H1 (cell line): ENCODE results near the gene BICDL1. TPM values are rescaled to one million over a fixed set of nuclear protein-coding genes. Genes with fewer than 3 reads are reported as not detected.

Experiments used
- CTCF ChIA-PET: fragments of 300-600 bp; sonication (Branson Sonifier 250); formaldehyde crosslinking; loops from one replicate; lab custom pipeline; 2021; ENCODE audit not compliant: partially characterized antibody; lab: Charles Lee
- POLR2A ChIA-PET: fragments of 300-600 bp; sonication (Branson Sonifier 250); formaldehyde crosslinking; loops from one replicate; lab custom pipeline; 2021; ENCODE audit warnings: inconsistent platforms; ENCODE audit not compliant: partially characterized antibody; lab: Charles Lee
- DNase-seq, 2 experiments: peaks; one replicate each; pipeline versions ENCODE4 v3.0.0 to v3.0.0-alpha.2; 2010 to 2022; ENCODE audit warnings: low spot score in 2 of 2, low read depth in 1 of 2, mixed read lengths in 1 of 2
- FAIRE-seq: peaks from 2 replicates; lab custom pipeline; 2011; peaks lifted over from hg19 to GRCh38; lab: Jason Lieb, UNC
- H2AFZ ChIP-seq: 2 replicates; pipeline ENCODE4 v1.8.1; 2012; ENCODE audit warnings: low read length, inconsistent platforms
- H2AK5ac ChIP-seq: 2 replicates; pipeline ENCODE4 v1.6.1; 2013; ENCODE audit warnings: low read depth, low read length
- H2BK120ac ChIP-seq: replicated peaks from 2 replicates; pipeline ENCODE3; 2013; ENCODE audit warnings: low read depth, low read length, inconsistent platforms
- H2BK12ac ChIP-seq: 2 replicates; pipeline ENCODE4 v1.6.1; 2013; ENCODE audit warnings: low read depth, low read length
- H2BK15ac ChIP-seq: 2 replicates; pipeline ENCODE4 v1.6.1; 2013; ENCODE audit warnings: low read length
- H2BK20ac ChIP-seq: 2 replicates; pipeline ENCODE4 v1.6.1; 2013; ENCODE audit warnings: low read length
- H2BK5ac ChIP-seq: 2 replicates; pipeline ENCODE4 v1.6.1; 2013; ENCODE audit warnings: low read depth, low read length
- H3K14ac ChIP-seq: 2 replicates; pipeline ENCODE4 v1.6.1; 2013; ENCODE audit warnings: inconsistent platforms; ENCODE audit not compliant: insufficient read length
- H3K18ac ChIP-seq: 2 replicates; pipeline ENCODE4 v1.6.1; 2013; ENCODE audit warnings: low read length; ENCODE audit errors: extremely low read depth
- H3K23ac ChIP-seq: 2 replicates; pipeline ENCODE4 v1.6.1; 2013; ENCODE audit warnings: inconsistent platforms; ENCODE audit not compliant: insufficient read length
- H3K23me2 ChIP-seq: 2 replicates; pipeline ENCODE4 v1.6.1; 2013; ENCODE audit warnings: low read depth, low read length
- H3K27ac ChIP-seq: 2 replicates; pipeline ENCODE4 v1.6.1; 2011; ENCODE audit warnings: low read depth, low read length, inconsistent platforms
- H3K27me3 ChIP-seq, 4 experiments: replicated peaks in 1 of 4; 1 replicate in 1 of 4; 2 replicates in 3 of 4; pipeline versions ENCODE4 v1.6.1 to v1.8.1; 2011 to 2013; ENCODE audit warnings: low read length in 3 of 4, mild to moderate bottlenecking in 3 of 4, inconsistent platforms in 2 of 4, mixed read lengths in 2 of 4, moderate library complexity in 1 of 4; ENCODE audit not compliant: control insufficient read depth in 3 of 4, insufficient read depth in 3 of 4; ENCODE audit errors: extremely low read depth in 1 of 4
- H3K36me3 ChIP-seq, 4 experiments: 2 replicates each; pipeline versions ENCODE4 v1.6.1 to v1.8.1; 2011 to 2013; ENCODE audit warnings: mild to moderate bottlenecking in 4 of 4, low read length in 3 of 4, moderate library complexity in 2 of 4, control low read depth in 1 of 4, inconsistent platforms in 1 of 4; ENCODE audit not compliant: insufficient read depth in 4 of 4, control insufficient read depth in 2 of 4
- H3K4ac ChIP-seq: replicated peaks from 2 replicates; pipeline ENCODE3; 2013; ENCODE audit warnings: low read length, low read depth, mixed read lengths, inconsistent platforms; ENCODE audit not compliant: insufficient read length
- H3K4me1 ChIP-seq, 4 experiments: replicated peaks in 1 of 4; 1 replicate in 1 of 4; 2 replicates in 3 of 4; pipeline versions ENCODE4 v1.6.1 to v1.8.1; 2011 to 2013; ENCODE audit warnings: low read length in 3 of 4, inconsistent platforms in 2 of 4, mixed read lengths in 1 of 4; ENCODE audit not compliant: insufficient read depth in 4 of 4, control insufficient read depth in 3 of 4
- H3K4me2 ChIP-seq, 2 experiments: 2 replicates each; pipeline versions ENCODE4 v1.6.1 to v1.8.1; 2011 to 2013; ENCODE audit warnings: low read depth in 2 of 2, low read length in 2 of 2, control low read depth in 1 of 2, inconsistent platforms in 1 of 2, mild to moderate bottlenecking in 1 of 2; ENCODE audit not compliant: insufficient read depth in 1 of 2
- H3K4me3 ChIP-seq, 4 experiments: fragments of 200-600, 300-600 bp in 1 of 4; sonication (generic), shearing (Covaris generic), sonication (Bioruptor Twin) in 1 of 4; 2 replicates each; pipeline versions ENCODE4 v1.5.1 to v1.8.1; 2011 to 2016; ENCODE audit warnings: low read length in 4 of 4, low read depth in 3 of 4, control low read depth in 2 of 4, inconsistent platforms in 2 of 4, mild to moderate bottlenecking in 2 of 4, mixed read lengths in 1 of 4, moderate library complexity in 1 of 4; ENCODE audit not compliant: insufficient read depth in 2 of 4; ENCODE audit errors: extremely low read depth in 1 of 4
- H3K56ac ChIP-seq: replicated peaks from 2 replicates; pipeline ENCODE3; 2013; ENCODE audit warnings: low read depth, mild to moderate bottlenecking, mixed read lengths, low read length, inconsistent platforms; ENCODE audit not compliant: insufficient read length
- H3K79me1 ChIP-seq: 2 replicates; pipeline ENCODE4 v1.6.1; 2013; ENCODE audit warnings: low read depth, low read length, control low read depth
- H3K79me2 ChIP-seq, 2 experiments: 2 replicates each; pipeline versions ENCODE4 v1.6.1 to v1.8.1; 2012 to 2013; ENCODE audit warnings: low read length in 2 of 2, mild to moderate bottlenecking in 2 of 2, inconsistent platforms in 1 of 2; ENCODE audit not compliant: insufficient read depth in 2 of 2, control insufficient read depth in 1 of 2
- H3K9ac ChIP-seq, 4 experiments: replicated peaks in 1 of 4; 1 replicate in 1 of 4; 2 replicates in 3 of 4; pipeline versions ENCODE4 v1.6.1 to v1.8.1; 2011 to 2013; ENCODE audit warnings: low read depth in 3 of 4, low read length in 3 of 4, control low read depth in 2 of 4, mild to moderate bottlenecking in 2 of 4, moderate library complexity in 2 of 4, inconsistent platforms in 1 of 4; ENCODE audit errors: extremely low read depth in 1 of 4
- H3K9me3 ChIP-seq, 2 experiments: 2 replicates each; pipeline versions ENCODE4 v1.6.1 to v1.8.1; 2012 to 2013; ENCODE audit warnings: mild to moderate bottlenecking in 2 of 2, moderate library complexity in 2 of 2, control low read depth in 1 of 2, inconsistent platforms in 1 of 2, low read depth in 1 of 2, low read length in 1 of 2, mixed read lengths in 1 of 2; ENCODE audit not compliant: insufficient read depth in 2 of 2
- H4K20me1 ChIP-seq, 2 experiments: replicated peaks in 1 of 2; 2 replicates each; pipeline versions ENCODE3 to v1.8.1; 2011 to 2013; ENCODE audit warnings: inconsistent platforms in 2 of 2, low read length in 2 of 2, mild to moderate bottlenecking in 1 of 2; ENCODE audit not compliant: insufficient read depth in 2 of 2, control insufficient read depth in 1 of 2
- H4K5ac ChIP-seq: 2 replicates; pipeline ENCODE4 v1.6.1; 2013; ENCODE audit warnings: low read length, low read depth, mixed read lengths, inconsistent platforms; ENCODE audit not compliant: insufficient read length
- H4K8ac ChIP-seq: 2 replicates; pipeline ENCODE4 v1.8.0; 2013; ENCODE audit warnings: mild to moderate bottlenecking, moderate library complexity, low read length, inconsistent platforms; ENCODE audit not compliant: insufficient read depth; ENCODE audit errors: extremely low read depth
- H4K91ac ChIP-seq: replicated peaks from 2 replicates; pipeline ENCODE3; 2013; ENCODE audit warnings: low read length, mixed read lengths, inconsistent platforms; ENCODE audit not compliant: insufficient read length
- CBX5 ChIP-seq: fragments of 300-800, 300-1000 bp; sonication (generic); IDR thresholded peaks from 2 replicates; pipeline ENCODE4 v1.7.1; 2016; ENCODE audit warnings: antibody characterized with exemption, low read length, low read depth
- CBX8 ChIP-seq: fragments of 300-800, 300-1000 bp; sonication (generic); IDR thresholded peaks from 2 replicates; pipeline ENCODE4 v1.7.1; 2016; ENCODE audit warnings: low read depth, low read length, borderline replicate concordance
- CTBP2 ChIP-seq: IDR thresholded peaks from 2 replicates; pipeline ENCODE4 v1.7.0; 2011; ENCODE audit warnings: borderline replicate concordance, mild to moderate bottlenecking, moderate library complexity, mixed read lengths, low read length; ENCODE audit not compliant: insufficient read depth, insufficient read length
- JUND ChIP-seq: IDR thresholded peaks from 2 replicates; pipeline ENCODE4 v1.6.1; 2011; ENCODE audit warnings: mild to moderate bottlenecking, improper control_type of control experiment, low read length
- RBBP5 ChIP-seq: IDR thresholded peaks from 2 replicates; pipeline ENCODE4 v1.7.1; 2012; ENCODE audit warnings: low read depth, mild to moderate bottlenecking, inconsistent platforms, low read length, moderate library complexity, borderline replicate concordance
- RFX5 ChIP-seq: IDR thresholded peaks from 2 replicates; pipeline ENCODE4 v1.6.1; 2011; ENCODE audit warnings: low read depth, low read length, improper control_type of control experiment, borderline replicate concordance
- SP2 ChIP-seq: IDR thresholded peaks from 2 replicates; pipeline ENCODE4 v1.6.1; 2012; ENCODE audit warnings: mild to moderate bottlenecking, low read length, inconsistent platforms
- TBP ChIP-seq: IDR thresholded peaks from 2 replicates; pipeline ENCODE4 v1.6.1; 2011; ENCODE audit warnings: low read depth, low read length, improper control_type of control experiment
- TCF12 ChIP-seq: IDR thresholded peaks from 2 replicates; pipeline ENCODE4 v1.6.1; 2011; ENCODE audit warnings: low read depth, mild to moderate bottlenecking, low read length
- WGBS, 2 experiments: shearing (Covaris generic) in 1 of 2; methylation state at CpG; one replicate each; pipeline versions ENCODE4 v1.1.6 to v1.1.7; 2013 to 2015; ENCODE audit warnings: low lambda C conversion rate in 2 of 2, mixed read lengths in 2 of 2, inconsistent platforms in 1 of 2, low coverage in 1 of 2, missing lambda C conversion rate in 1 of 2; ENCODE audit not compliant: insufficient replicate concordance in 2 of 2, insufficient coverage in 1 of 2, insufficient read length in 1 of 2; ENCODE audit errors: extremely low coverage in 1 of 2, missing lambda C conversion rate in 1 of 2; 5-methylcytosine and 5-hydroxymethylcytosine counted together
- polyA plus RNA-seq, 7 experiments: library from polyadenylated mRNA; depleted of rRNA in 3 of 7; stranded (reverse) in 5 of 7; unstranded in 2 of 7; fragments of >200 nt in 5 of 7; fragments of 200-250 nt in 2 of 7; gene quantifications; 1 replicate in 5 of 7; 2 replicates in 1 of 7; 4 replicates in 1 of 7; pipeline versions ENCODE4 v1.2.1 to v1.2.3, GENCODE V29; 2011 to 2013; ENCODE audit warnings: missing spikeins in 2 of 7, mixed read lengths in 2 of 7
- total RNA-seq: library from RNA; stranded (reverse); fragmentation: NEBNext Ultra II Directional; extraction: Animal tissue kit (Norgen Biotek cat#: 25700); gene quantifications from 2 replicates; pipeline ENCODE4 v1.2.1, GENCODE V29; 2021

Gene BICDL1
- total and polyA plus RNA-seq, 2 of the 8 experiments (the other 6 are each of a cell fraction or from before 2014, with no cell fraction given): 17.2 to 25.9 TPM

DNA sequence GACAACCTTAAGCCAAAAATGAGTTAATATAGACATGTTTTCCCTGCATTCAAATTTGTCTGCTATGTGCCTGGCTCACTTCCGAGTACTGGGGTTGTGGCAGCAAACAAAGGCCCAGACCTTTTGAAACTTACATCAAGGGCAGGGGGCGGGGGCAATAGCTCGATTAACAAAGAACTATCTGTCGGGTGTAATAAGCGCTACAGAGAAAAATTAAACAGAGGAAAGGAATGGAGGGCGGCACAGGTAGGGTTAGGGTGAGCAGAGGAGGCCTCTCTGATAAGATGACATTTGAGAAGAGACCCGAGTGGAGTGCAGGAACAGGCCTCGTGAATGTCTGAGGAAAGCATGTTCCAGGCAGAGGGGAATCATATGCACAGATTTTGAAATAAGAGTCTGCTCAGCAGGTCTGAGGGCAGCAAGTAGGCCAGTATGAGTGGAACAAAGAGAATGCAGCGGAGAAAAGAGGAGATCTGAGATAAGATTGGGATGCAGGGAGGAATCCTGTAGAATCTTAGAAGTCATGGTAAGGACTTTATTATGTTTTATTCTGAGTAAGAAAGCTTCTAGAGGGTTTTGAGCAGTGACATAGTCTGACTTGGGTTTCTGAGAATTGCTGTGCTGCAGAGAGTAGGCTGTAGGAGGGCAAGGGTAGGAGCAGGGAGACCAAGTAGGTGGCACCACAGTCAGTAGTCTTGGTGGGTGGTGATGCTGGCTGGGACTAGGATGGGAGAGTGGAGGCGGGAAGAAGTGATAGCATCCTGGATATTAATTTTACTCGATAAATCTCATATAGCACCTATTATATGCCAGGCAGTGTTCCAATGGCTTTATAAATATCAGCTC is 52.6 kb downstream of the BICDL1 start:
- POLR2A ChIA-PET: interaction anchor here (2.2 kb wide), 1 partner anchor 75 kb away, joined by 6 read pairs; the partner anchor contains the start of gene RAB35
- FAIRE-seq: no peak

More for the DNA sequence above, 52.6 kb downstream of the BICDL1 start:
- Histone ChIP-seq H3K23ac (no peak overlapping the region), H3K36me3 (no peaks in the 10 kb centered on the region), H3K4me1 (peaks cover 0 to 9% (median 3%) of the 10 kb centered on the region in 4 experiments; a peak in 5 of 7 replicates), H3K4ac (peak overlapping the region; percentile 70), H3K79me1 (no peaks in the 10 kb centered on the region), H3K4me2 (no peak overlapping the region), H4K8ac (no peak overlapping the region), H3K27ac (no peak overlapping the region), H3K9me3 (no peaks in the 10 kb centered on the region), H2AK5ac (no peak overlapping the region), H3K9ac (no peak overlapping the region), H2BK120ac (no peak overlapping the region), H3K79me2 (no peaks in the 10 kb centered on the region), H3K56ac (no peak overlapping the region), H3K23me2 (no peaks in the 10 kb centered on the region), H2BK15ac (no peak overlapping the region), H4K5ac (no peak overlapping the region), H2BK12ac (no peak overlapping the region), H4K91ac (no peak overlapping the region), H3K18ac (no peak overlapping the region), H2AFZ (no peak overlapping the region), H2BK20ac (no peak overlapping the region), H2BK5ac (no peak overlapping the region), H3K4me3 (no peak overlapping the region), H4K20me1 (no peaks in the 10 kb centered on the region), H3K14ac (no peak overlapping the region), H3K27me3 (no peaks in the 10 kb centered on the region)
- CTCF ChIA-PET: interaction anchor here (0.9 kb wide), 1 partner anchor 77 kb away, joined by 4 read pairs; no protein-coding TSS in a partner anchor
- TF ChIP-seq CBX5: no peak
- no peak for TF ChIP-seq CTBP2
- TF ChIP-seq CBX8: no peak
- no peak for TF ChIP-seq TCF12
- no peak for TF ChIP-seq RFX5
- TF ChIP-seq JUND: no peak
- no peak for TF ChIP-seq RBBP5
- no peak for TF ChIP-seq SP2
- TF ChIP-seq TBP: no peak
- 81% methylated on average over 11 of the region's 11 CpGs; no CpG with 5 or more reads in 1 of the 2 experiments for WGBS, 2 experiments
- no peak for DNase-seq
